Retina (tissue), 1 donor: ENCODE results near the gene AHSP.
"Not testable (repeated sequence)": the region's sequence is repeated elsewhere in the genome, so short reads cannot be mapped to it uniquely, and the experiment has no call there.

ENCODE experiments used
- DNase-seq: peaks from one replicate; pipeline ENCODE4 v3.0.0-alpha.2; 2016

AHSP gene

DNA sequence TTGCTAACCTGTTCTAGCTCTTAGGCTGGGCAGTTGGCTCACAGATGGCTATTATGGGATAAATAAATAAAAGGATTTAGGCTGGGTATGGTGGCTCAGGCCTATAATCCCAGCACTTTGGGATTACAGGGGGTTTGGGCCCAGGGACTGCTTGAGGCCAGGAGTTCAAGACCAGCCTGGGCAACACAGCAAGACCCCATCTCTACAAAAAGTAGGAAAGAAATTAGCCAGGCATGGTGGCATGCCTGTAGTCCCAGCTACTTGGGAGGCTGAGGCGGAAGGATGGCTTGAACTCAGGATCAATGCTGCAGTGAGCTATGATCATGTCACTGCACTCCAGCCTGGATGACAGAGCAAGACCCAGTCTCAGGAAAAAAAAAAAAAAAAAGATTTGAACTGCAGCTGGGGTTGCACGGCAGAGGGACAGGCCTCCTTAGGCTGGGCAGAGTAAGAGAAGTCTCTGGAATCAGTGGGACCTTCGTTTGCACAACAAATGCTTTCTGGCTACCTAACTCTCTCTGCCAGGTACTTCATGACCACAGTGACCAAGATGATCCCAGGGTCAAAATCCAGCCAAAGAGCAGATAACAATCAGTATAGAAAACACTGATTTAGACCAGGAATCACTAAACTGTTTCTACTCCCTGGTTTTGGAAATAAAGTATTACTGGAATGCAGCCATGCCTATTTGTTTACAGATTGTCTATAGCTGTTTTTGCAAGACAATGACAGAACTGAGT is 26.3 kb upstream of the AHSP start:
- no peak for DNase-seq

DNA sequence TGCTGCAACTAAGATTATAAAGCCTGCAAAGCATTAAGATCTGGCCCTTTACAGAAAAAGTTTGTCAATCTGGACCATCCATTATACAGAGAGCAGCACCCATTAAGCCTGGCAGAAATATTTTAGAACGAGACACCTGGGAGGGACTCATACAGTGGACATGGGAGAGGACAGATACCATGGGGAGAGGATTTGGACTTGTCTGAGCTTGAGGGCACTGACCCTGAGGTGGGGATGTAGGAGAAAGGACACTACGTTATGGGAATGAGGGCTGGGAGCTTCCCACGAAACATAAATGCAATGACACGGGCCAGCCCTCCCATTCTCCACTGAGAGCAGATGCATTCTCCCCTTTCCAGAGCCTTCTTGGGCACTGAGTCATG is 25.7 kb upstream of the AHSP start:
- no peak for DNase-seq

DNA sequence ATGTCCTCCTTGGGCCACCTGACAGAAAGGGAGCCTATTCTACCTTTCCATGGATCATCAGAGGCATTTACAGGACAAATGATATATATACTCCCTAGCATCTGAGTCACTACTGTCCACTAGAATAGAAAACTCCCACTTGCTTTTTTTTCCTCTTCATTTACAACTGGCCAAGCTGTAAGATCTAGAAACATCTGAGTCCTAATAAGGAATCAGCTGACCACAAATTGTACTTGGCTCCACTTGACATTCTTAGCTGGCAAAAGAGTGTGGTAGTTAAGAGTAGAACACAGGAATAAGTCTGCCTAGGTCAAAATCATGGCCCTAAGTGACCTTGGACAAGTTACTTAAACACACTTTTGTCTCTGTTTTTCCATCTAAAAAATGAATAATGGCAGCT is 24.7 kb upstream of the AHSP start:
- DNase-seq = no peak

DNA sequence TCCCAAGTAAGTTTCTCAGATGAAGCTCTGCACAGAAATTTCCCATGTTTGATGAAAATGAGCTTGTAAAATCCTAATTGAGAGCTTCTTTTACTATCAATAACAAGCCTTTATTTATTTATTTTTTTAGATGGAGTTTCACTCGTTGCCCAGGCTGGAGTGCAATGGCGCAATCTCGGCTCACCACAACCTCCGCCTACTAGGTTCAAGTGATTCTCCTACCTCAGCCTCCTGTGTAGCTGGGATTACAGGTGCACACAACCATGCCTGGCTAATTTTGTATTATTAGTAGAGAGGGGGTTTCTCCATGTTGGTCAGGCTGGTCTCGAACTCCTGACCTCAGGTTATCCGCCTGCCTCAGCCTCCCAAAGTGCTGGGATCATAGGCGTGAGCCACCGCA is 24.1 kb upstream of the AHSP start:
- not testable (repeated sequence) for DNase-seq

DNA sequence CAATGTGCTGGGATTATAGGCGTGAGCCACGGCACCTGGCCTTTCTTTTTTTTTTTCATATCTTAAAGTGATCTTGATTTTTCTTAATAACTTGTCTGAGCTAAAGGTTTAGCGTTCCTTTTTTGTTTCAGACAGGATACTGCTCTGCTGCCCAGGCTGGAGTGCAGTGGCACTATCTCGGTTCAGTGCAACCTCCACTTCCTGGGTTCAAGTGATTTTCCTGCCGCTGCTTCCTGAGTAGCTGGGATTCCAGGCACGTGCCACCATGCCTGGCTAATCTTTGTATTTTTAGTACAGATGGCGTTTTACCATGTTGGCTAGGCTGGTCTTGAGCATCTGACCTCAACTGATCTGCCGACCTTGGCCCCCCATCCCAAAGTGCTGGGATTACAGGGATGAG is 23.5 kb upstream of the AHSP start:
- no peak for DNase-seq

DNA sequence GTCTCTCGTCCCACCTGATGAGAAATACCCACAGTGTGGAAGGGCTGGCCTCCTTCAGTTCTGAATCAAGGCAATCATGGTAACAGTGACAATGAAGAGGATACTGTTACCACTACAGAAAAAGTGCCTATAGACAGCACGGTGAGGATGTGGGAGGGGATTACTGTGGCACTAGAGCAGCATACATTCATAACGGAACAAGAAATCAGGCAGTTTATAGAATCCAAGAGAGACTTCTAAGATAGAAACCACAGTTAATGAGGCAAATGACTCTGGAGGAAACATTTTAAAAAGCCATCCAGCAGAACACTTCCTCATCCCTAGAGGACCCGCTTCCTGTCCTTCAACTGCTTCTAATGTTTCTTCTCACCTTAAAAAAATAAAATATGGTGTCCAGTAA is 22.2 kb upstream of the AHSP start:
- DNase-seq = no peak

DNA sequence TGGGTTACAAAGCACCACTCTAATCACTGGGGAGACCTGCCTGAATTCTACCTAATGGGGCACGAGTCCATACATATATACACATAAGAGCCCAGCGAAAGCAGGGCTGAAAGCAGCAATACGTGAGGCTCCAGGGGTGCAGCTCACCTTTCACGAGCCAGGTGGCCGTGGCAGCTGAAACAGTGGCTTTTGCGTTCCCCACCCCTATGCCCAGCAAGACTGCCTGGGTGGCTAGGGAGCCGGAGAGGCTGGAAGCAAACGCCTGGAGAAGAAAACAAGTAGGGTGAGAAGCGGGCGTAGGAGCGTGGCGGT is 20.1 kb upstream of the AHSP start:
- DNase-seq = no peak

DNA sequence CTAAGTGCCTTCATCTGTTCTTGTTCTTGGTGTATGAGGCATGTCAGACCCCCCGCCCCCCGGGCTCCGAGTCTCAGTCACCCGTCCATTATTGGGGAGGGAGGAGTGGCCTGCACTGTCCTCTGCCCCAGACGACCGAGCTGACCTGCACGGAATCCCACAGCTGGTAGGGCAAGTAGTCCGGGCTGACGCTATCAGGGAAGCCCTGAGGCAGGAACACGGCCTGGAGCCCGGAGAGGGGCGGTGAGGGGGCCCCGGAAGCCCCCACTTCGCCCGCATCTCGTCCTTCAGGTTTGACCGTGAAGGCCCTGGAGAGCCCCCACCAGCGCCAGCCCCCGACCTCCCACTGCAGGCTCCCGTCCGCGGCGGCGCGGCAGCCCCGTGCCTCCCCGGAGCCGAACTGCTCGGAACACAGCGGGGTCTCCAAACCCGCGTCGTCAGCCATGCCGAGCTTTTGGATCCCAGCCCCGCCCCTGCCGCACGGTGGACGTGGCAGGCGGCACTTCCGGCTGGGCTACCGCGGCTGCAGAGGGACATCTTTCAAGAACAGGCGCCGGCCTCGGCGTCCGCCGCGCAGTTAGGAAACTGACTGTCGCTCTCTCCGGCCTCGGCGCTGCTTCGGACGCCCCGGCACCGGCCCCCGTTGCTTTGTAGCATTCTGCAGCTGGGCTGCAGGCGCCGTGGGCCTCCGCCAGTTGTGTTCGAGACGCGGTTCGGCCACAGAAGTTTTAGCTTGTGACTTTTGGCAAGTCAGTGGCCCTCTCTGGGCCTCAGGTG is 19.6 kb upstream of the AHSP start, which contains the start of gene RUSF1:
Gene RUSF1, minus strand, starts transcription at position 463 of the 777 bp plus-strand sequence. Its CDS starts 18 bp downstream, at position 445.
- peak; percentile 94 for DNase-seq

DNA sequence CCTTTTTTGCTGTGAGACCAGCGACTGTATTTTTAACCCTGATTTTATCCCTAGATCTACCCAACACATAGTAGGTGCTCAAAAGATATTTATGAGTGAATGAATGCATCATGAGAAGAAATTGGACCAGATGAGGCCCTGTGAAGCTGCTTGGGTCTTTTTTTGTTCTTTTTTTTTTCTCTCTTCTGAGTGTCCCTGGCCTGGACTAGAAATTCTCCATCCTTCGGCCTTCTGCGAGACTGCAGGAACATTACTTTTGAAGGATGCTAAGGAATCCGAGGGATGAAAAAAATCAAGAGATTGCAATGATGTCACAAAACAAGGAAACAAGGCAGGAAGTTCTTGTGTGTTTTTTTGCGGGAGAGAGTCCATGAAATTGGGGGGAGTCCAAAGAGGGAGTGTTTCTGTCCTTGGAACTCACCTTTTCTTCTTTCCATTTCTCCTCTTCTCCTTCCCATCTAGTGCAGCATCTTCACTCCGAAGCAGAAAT is 18.9 kb upstream of the AHSP start:
- DNase-seq = no peak

DNA sequence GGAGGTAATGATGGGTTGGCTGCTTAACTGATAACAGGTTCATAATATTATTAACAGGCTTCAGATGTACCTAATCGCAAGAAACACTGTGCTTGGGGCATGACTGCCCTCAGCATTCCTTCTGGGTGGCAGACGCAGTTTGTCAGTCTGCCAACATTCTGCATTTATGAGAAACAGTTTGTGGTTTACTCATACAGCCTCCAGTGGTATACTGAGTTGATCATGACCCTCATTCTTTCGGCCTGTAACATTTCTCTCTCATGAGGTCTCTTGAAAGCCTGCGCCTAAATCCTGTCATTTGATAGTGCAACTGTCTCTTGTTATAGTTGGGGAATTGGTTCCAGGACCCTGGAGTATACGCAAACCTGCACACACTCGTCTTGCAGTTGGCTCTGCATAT is 14.6 kb upstream of the AHSP start:
- no peak for DNase-seq

DNA sequence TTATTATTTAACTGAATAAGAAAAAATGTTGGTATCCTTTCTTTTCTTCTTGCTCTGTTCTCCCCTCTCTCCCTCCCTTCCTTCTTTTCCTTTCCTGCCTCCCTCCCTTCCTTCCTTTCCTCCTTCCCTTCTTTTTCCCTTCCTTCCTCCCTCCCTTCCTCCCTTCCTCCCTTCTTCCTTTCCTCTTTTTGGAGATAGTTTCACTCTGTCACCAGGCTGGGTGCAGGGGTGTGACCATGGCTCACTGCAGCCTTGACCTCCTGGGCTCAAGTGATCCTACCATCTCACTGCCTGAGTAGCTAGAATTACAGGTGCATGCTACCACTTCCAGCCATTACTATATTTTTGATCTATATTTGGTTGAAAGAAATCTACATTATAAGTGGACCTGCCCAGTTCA is 13.8 kb upstream of the AHSP start:
- no peak for DNase-seq

DNA sequence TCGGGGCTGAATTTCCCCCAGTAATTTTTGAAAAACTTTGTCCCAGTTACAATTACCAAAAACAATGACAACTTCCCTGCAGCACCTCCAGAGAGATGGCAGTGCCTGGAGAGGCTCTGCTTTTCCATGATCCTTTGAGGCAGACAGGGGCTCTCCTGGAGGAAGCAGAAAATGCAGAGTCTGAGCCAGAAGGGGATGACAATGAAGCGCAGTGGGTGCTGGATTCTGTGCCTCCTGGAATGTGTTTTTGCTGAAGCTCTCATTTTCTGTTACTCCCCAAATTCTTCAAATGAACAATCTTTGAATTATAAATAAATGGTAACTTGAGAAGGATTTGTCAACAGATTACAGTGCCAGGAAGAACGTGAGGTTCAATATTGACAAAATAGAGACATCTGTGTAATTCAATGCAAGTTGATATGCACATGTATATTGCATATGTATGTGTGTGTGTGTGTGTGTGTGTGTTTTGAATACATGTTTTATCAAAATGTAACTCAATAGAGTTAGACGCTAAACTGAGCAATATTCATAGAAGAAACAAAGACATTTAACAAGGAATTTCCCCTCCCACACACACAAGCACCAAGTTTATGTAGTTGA is 9.8 kb upstream of the AHSP start:
- DNase-seq = no peak

DNA sequence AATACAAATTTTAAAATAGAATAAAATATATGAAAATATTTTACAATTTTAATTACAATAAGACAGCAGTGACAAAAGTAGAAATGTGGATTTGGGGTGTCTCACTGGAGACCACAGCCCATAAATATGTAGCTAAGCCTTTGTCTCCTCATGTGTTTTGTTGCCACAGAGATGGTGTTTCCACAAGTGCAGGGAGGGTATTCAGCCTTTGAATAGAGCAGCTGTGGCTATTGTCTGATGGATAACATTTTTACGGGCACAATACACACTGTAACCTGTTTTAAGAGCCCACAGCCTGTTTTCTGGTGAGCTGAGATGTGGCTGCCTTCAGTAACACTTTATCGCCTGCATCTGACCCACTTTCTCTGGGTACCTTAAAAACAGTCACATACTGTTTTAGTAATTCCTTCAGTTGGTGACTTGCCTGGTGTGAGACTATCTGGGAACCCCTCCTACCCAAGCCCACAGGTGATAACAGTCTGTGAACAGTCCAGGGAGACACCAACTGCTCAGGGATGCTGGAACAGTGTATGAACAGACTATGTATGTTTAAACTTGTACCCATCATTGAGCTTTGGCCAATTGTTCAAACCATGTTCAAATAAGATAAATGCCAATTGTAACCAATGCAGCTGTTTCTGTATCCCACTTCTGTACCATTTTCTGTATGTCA is 7.8 kb upstream of the AHSP start:
- no peak for DNase-seq

DNA sequence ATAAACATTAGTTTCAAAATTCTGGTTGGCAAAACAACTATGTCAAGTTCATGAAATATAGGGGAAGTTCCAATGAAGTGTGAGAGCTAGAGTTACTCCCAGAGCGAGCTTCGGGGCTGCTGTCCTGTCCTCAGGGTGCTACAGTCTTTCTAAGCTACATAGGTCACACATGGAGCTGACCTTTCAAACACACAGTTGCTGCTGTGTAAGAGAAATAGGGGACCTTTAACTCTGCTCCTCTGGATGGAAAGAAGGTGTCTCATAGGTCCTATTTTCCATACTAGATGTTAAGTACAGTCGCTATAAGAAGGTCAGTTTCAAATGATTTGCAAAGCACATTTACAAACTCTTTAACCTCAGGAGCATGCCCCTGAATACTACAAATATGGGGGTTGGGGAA is 6.3 kb upstream of the AHSP start:
- no peak for DNase-seq

DNA sequence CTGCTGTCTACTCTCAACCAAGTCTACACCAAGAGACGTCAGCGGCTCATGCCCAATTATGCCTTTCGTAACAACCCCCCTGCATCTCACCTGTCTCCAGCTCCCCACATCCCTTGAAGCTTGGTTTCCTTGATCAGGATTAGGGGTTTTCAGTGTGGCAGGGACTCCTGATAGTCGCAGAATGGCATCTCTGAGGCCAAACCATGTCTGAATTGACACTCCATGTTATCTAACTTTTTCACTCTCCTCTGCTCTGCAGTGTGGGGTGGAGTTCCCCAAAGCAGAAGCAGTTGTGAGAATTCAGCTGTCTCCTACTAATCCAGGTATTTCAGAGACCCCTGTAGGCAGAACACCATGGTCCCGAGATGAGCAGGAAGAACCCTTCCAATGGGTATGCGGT is 5.6 kb upstream of the AHSP start:
- DNase-seq = no peak

DNA sequence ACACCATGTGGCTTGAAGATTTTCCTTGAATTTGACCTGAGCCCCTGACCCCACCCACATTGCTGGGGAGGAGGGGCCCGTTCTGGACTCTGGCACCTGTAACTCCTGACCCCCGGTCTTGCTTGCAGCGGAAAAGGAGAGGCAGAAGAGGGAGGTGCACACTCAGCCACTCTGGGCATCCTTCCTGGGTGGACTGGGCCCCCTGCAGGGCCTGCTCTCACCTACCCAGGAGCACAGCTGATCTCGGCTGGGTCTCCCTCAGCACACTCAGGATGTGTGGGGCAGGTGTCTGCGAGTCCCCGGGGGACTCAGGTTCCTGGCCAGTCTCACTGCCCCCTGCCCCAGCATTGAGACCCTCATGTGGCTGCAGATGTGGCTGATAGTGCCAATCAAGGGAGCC is 3.9 kb upstream of the AHSP start:
- DNase-seq = not testable (repeated sequence)

DNA sequence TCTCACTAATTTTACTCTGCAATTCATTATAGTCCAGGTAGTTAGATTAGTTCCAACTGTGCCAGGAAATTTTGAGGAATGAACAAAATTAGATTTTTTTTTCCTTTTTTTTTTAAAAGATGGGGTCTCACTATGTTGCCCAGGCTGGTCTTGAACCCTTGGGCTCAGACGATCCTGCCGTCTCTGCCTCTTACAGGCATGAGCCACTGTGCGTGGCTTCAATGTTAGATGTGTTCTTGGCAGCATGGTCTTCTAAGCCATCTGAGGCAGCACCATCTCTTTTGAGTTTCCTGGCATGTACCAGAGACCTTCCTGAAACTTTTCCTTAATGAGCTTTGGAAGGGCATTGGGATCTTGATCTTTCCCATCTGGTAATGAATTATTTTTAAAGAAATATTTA is 2.6 kb upstream of the AHSP start:
- DNase-seq = no peak

DNA sequence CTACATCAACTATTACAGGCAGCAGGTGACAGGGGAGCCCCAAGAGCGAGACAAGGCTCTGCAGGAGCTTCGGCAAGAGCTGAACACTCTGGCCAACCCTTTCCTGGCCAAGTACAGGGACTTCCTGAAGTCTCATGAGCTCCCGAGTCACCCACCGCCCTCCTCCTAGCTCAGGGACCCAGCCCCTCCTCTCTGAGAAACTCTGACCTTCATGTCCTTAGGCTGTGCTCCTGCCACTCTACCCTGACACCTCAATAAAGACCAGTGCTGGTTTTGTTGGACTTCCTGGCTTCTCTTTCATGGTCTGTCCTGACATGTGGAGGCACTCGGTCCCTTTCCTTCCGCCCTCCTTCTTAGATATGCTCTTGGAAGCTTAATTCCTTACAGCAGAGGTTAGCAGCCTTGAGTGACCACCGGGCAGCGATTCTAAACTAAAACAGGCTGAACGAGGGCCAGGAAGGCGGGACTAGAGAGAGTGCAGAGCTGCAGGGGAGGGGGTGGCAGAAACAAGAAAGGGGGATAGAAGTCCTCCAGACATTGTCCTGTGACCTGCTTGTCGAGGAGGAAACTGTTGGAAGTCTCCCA is 915 bp downstream of the AHSP start:
- DNase-seq = no peak

DNA sequence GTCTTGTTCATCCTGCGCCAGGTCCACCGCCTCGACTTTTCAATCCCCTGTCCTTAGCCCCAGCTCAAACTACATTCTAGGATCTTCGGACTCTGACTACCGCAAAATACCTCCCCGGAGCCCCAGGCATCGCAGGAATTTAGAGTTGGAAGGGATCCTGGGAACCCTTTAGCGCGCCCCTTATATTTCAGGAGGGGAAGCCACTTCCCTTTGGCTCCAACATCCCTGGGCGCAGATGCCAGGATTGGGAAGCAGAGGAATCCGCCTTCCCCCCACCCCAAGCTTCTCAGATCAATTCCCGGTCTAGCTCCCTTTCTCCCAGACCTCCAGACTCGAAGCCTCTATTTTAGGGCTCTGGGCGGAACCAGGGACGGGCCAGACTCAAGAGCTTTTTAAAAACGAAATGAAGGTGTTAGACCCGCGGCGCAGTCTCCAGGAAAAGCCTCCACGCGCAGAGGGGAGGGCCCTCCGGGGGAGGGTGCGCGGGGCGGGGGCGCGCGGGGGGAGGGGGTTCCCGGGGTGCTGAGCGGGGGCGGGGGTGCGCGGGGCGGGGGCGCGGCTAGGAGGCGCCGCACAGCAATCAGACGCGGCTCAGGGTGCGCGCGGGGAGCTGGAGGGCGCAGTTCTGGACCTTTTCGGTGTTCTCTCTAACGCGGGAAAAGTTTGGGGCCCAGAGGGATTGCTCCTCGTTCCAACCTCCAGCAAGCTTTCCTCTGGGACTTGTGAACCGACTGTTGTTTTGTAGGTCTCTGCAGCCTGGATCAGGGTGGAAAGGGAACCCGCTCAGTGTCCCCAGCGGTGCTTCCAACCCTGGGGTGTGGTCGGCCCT is 1.6 kb downstream of the AHSP start:
- peak; percentile 34 for DNase-seq

DNA sequence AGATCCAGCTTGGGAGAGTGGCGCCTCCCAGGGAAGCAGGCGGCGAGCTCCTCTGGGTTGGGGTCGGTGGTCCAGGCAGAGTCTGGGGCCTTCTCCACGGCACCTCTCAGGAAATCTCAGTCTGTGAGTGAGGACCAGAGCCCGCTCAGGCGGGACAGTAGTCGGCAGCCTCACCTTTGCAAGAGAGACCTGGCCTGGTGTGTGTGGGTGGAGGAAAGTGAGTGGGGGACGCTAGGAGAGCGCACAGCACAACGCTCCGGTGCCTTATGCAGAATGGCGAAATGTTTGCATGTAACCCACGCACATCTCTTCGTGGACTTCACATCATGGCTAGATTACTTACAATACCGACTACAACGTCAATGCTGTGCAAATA is 2.2 kb downstream of the AHSP start:
- DNase-seq = no peak

DNA sequence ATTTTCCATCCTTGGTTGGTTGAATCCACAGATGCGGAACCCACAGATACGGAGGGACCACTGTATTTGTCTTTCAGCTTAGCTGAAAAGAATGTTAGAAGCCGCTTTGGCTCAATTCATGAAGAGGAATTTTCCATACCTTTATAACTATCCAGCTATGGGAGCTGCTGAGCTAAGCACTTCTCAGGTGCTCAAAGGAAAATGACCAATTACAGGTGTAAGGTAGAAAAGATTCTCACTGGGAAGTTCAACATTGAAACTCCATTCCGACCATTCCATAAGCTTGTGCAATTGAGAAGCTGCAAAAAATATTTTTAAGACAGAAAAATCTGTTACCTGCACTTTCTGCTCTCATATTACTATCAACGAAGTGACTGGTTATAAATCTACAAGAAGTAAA is 2.7 kb downstream of the AHSP start:
- DNase-seq = no peak

DNA sequence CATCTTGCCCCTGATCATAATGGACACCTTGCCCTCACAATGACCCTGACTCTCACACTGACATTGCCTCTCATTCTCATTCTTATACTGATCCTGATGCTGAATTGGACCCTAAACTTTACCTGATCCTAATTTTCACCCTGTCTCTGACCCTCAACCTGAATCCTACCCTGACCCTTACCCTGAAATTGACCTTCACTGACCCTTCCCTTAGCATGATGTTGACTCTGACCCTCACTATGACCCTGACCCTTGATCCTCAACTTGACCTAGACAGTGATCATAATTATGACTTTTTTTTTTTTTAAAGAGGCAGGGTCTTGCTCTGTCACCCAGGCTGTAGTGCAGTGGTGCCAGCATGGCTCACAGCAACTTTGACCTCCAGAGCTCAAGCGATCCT is 3.4 kb downstream of the AHSP start:
- no peak for DNase-seq
